IPS DF 6.9 (cell line): ENCODE data around the gene DLD.

ENCODE experiments used
- DNase-seq: peaks from one replicate; pipeline ENCODE4 v3.0.0-alpha.2; 2013; ENCODE audit warnings: low read depth, low spot score
- H3K27ac ChIP-seq: one replicate; pipeline ENCODE4 v1.5.1; 2013; ENCODE audit warnings: low read length, control low read depth
- H3K27me3 ChIP-seq: 2 replicates; pipeline ENCODE4 v1.6.1; 2013; ENCODE audit warnings: mild to moderate bottlenecking, low read length; ENCODE audit not compliant: control insufficient read depth, insufficient read depth
- H3K36me3 ChIP-seq: 2 replicates; pipeline ENCODE4 v1.6.1; 2013; ENCODE audit warnings: low read length; ENCODE audit not compliant: control insufficient read depth, insufficient read depth
- H3K4me1 ChIP-seq: 2 replicates; pipeline ENCODE4 v1.6.1; 2013; ENCODE audit warnings: low read length; ENCODE audit not compliant: control insufficient read depth, insufficient read depth
- H3K4me3 ChIP-seq: 2 replicates; pipeline ENCODE4 v1.5.1; 2013; ENCODE audit warnings: mild to moderate bottlenecking, low read length
- H3K9me3 ChIP-seq: 2 replicates; pipeline ENCODE4 v1.6.1; 2013; ENCODE audit warnings: low read length, inconsistent platforms; ENCODE audit not compliant: control insufficient read depth, insufficient read depth
- WGBS: extraction: QIAGEN DNeasy Blood & Tissue Kit; methylation state at CpG from one replicate; pipeline ENCODE4 v1.1.7; 2013; ENCODE audit warnings: mixed read lengths, missing lambda C conversion rate; ENCODE audit not compliant: insufficient read length, insufficient coverage; 5-methylcytosine and 5-hydroxymethylcytosine counted together

DLD gene

DNA sequence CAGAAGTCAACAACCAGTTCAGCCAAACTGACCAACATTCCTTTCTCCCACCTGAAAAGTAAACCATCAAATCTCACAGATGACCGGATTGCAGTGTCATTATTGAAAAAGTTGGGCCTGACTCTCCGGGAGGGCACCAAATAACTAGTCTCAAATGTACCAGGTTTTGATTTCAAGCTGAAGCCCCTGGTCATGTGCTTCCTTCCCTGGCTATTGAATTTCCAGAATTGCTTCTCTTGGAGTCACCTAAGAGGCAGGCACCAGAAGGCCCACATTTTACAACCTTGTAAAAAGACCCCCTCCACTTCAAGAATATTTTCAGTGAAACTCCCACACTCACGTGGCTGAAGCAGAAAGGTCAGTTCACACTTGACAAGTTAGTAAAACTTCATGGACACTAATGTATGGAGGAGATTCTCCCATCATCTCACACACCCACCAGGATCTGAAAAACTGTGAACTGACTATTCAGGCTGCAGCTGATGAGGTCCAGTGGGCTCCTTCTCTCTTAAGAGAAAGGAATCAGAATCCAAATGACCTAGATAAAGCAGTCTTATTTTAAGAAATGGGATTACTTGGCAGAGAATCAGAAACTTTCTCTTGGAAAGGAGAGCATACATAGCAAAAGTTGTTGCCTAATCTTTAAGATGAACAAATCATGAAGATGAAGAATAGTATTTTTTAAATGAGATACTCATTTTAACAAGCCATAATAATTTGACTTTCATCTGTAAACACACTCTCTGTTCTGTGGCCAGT lies 53.6 kb downstream of the DLD start:
- H3K27ac ChIP-seq = no peak overlapping the region
- no peak for DNase-seq
- no CpG with 5 or more reads among the region's 3 CpGs for WGBS
- no peaks in the 10 kb centered on the region for H3K36me3 ChIP-seq
- H3K4me1 ChIP-seq = no peaks in the 10 kb centered on the region
- no peaks in the 10 kb centered on the region; the same call in 1 of the 2 replicates for H3K9me3 ChIP-seq
- no peak overlapping the region for H3K4me3 ChIP-seq
- H3K27me3 ChIP-seq = no peaks in the 10 kb centered on the region

DNA sequence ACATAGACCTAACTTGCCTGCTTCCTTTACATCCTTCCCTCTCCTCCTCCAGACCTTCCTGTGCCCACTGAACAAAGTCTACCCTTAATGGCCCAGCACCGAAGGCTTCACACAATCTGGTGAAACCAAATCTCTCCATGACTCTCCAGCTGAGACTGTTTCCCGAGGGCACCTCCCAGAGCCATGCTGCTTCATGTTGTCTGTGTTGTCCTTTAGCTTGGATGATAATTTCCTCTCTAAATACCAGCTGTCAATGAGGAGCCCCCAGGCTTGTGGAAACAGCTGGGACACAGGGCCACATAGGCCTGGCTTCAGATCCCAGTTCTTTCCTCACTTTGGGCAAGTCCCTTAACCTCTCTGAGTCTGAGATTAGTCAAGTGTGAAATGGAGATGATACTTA lies 54.3 kb downstream of the DLD start:
- Histone ChIP-seq H3K4me1 (no peaks in the 10 kb centered on the region), H3K27me3 (no peaks in the 10 kb centered on the region), H3K9me3 (no peaks in the 10 kb centered on the region; the same call in 1 of the 2 replicates), H3K4me3 (no peak overlapping the region), H3K36me3 (no peaks in the 10 kb centered on the region), H3K27ac (no peak overlapping the region)
- whole genome bisulfite sequencing = no CpG with 5 or more reads among the region's 2 CpGs
- DNase-seq = no peak

DNA sequence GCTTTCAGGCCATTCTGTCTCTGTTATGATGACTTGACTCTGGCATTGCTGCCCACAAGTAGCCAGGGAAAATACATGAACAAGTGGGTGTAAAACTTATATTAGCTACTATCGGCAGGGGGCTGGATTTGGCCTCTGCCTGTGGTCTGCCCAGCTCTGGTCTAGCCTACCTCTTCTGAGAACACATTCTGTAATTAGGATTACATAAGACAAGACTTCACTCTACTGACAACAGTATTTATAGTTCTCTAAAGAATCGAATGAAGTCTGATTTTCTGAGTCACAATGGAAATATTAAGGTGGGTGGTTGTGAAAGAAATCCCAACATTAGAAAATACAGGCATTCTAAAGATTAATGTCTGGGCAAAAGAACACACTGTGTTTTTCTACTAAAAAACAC lies 55.5 kb downstream of the DLD start:
- WGBS = no CpG with 5 or more reads among the region's 2 CpGs
- no peak overlapping the region for H3K27ac ChIP-seq

DNA sequence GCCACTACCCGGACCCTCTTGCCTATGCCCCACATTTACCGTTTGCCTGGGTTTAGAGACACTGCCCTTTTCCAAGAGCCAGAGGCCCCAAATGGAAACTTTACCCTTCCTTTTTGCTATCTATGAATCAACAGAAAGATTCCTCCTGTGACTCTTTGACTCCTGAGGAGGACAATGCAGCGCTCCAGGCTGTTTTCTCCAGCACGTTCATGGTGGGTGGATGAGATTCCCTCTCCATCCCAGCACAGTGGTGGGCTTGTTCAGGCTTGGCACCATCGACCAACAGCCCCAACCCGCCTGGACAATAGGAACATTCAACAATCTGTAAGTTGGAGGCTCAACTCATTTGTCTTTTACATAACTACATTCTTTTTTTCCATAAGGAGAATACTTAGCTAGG lies 55.9 kb downstream of the DLD start:
- peaks cover 2% of the 10 kb centered on the region for H3K4me1 ChIP-seq
- WGBS = no CpG with 5 or more reads among the region's 6 CpGs
- DNase-seq = no peak
- no peak overlapping the region for H3K4me3 ChIP-seq
- H3K9me3 ChIP-seq = no peaks in the 10 kb centered on the region; the same call in 1 of the 2 replicates
- H3K36me3 ChIP-seq = no peaks in the 10 kb centered on the region
- H3K27me3 ChIP-seq = no peaks in the 10 kb centered on the region
- H3K27ac ChIP-seq = no peak overlapping the region

More for the DNA sequence above, 55.5 kb downstream of the DLD start:
- no peaks in the 10 kb centered on the region for H3K4me1 ChIP-seq
- no peak for DNase-seq
- no peaks in the 10 kb centered on the region; the same call in 1 of the 2 replicates for H3K9me3 ChIP-seq
- H3K4me3 ChIP-seq = no peak overlapping the region
- no peaks in the 10 kb centered on the region for H3K36me3 ChIP-seq
- H3K27me3 ChIP-seq = no peaks in the 10 kb centered on the region

GRCh38 chr7:107948645-107949442 lies 57.9 kb downstream of the DLD start:
- Histone ChIP-seq H3K9me3 (no peaks in the 10 kb centered on the region), H3K27ac (no peak overlapping the region), H3K4me1 (peaks cover 6% of the 10 kb centered on the region), H3K27me3 (no peaks in the 10 kb centered on the region), H3K36me3 (no peaks in the 10 kb centered on the region), H3K4me3 (no peak overlapping the region)
- DNase-seq = no peak
- WGBS = no CpG with 5 or more reads among the region's 7 CpGs

GRCh38 chr7:107949443-107949935 lies 58.5 kb downstream of the DLD start:
- H3K9me3 ChIP-seq = no peaks in the 10 kb centered on the region
- no CpG with 5 or more reads among the region's 1 CpG for WGBS
- H3K27ac ChIP-seq = no peak overlapping the region
- DNase-seq = no peak
- H3K4me3 ChIP-seq = no peak overlapping the region
- H3K27me3 ChIP-seq = no peaks in the 10 kb centered on the region
- H3K4me1 ChIP-seq = peaks cover 6% of the 10 kb centered on the region
- no peaks in the 10 kb centered on the region for H3K36me3 ChIP-seq

DNA sequence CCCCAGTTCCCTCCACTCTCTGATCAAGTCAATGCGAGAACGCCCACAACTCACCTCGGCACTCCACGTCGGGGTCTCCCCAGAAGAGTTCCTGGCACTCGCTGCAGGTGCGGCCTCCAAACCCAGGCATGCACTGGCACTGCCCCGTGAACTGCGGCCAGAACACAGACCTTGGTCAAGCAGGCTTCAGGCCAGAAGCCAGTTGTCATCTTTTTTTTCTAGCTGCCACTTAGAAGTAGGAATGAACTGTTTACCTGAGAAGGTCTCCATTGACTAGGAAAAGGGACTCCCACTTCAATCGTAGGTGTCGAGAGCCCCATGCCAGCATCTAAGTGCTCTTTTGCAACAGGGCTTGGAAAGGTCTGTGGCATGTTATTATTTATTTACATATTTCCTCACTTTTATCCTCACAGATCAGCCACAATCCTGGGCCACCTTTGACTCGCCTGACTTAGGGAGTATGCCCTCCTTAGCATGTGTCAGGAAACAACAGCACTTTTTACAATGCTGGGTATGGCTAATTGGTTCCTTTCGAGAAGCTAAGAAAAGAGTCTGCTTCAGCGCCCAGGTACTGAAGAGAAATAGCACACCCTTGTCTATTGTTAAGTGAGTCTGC lies 60.3 kb downstream of the DLD start:
- Histone ChIP-seq H3K9me3 (no peaks in the 10 kb centered on the region), H3K4me3 (no peak overlapping the region), H3K27ac (no peak overlapping the region), H3K4me1 (peaks cover 6% of the 10 kb centered on the region), H3K36me3 (no peaks in the 10 kb centered on the region), H3K27me3 (no peaks in the 10 kb centered on the region)
- DNase-seq = no peak
- WGBS = no CpG with 5 or more reads among the region's 14 CpGs

GRCh38 chr7:107951896-107952295 lies 60.9 kb downstream of the DLD start:
- no peak overlapping the region for H3K27ac ChIP-seq

GRCh38 chr7:107953265-107953923 lies 62.4 kb downstream of the DLD start:
- Histone ChIP-seq H3K4me1 (peaks cover 6% of the 10 kb centered on the region), H3K4me3 (no peak overlapping the region)
- WGBS = no CpG with 5 or more reads among the region's 10 CpGs

More at GRCh38 chr7:107951896-107952295, 60.9 kb downstream of the DLD start:
- DNase-seq = no peak
- H3K4me3 ChIP-seq = no peak overlapping the region
- no peaks in the 10 kb centered on the region for H3K36me3 ChIP-seq
- H3K9me3 ChIP-seq = no peaks in the 10 kb centered on the region
- H3K4me1 ChIP-seq = peaks cover 6% of the 10 kb centered on the region
- no peaks in the 10 kb centered on the region for H3K27me3 ChIP-seq
- WGBS = no CpG with 5 or more reads among the region's 9 CpGs

GRCh38 chr7:107953924-107954303 lies 62.9 kb downstream of the DLD start:
- DNase-seq = no peak
- H3K4me3 ChIP-seq = no peak overlapping the region
- no CpG with 5 or more reads among the region's 2 CpGs for WGBS
- H3K4me1 ChIP-seq = peaks cover 6% of the 10 kb centered on the region
- no peak overlapping the region for H3K27ac ChIP-seq
- no peaks in the 10 kb centered on the region for H3K9me3 ChIP-seq
- no peaks in the 10 kb centered on the region for H3K27me3 ChIP-seq
- H3K36me3 ChIP-seq = no peaks in the 10 kb centered on the region

More at GRCh38 chr7:107953265-107953923, 62.4 kb downstream of the DLD start:
- no peak overlapping the region for H3K27ac ChIP-seq
- DNase-seq = no peak
- H3K9me3 ChIP-seq = no peaks in the 10 kb centered on the region
- no peaks in the 10 kb centered on the region for H3K27me3 ChIP-seq
- H3K36me3 ChIP-seq = no peaks in the 10 kb centered on the region
